GM21529 (cell line): ENCODE data around the gene ILK.

Experiments
- ATAC-seq: cut with Tn5 transposase; IDR thresholded peaks from one replicate; pipeline ENCODE4 v1.9.1; 2021; ENCODE audit not compliant: unreplicated experiment

The ILK gene

DNA sequence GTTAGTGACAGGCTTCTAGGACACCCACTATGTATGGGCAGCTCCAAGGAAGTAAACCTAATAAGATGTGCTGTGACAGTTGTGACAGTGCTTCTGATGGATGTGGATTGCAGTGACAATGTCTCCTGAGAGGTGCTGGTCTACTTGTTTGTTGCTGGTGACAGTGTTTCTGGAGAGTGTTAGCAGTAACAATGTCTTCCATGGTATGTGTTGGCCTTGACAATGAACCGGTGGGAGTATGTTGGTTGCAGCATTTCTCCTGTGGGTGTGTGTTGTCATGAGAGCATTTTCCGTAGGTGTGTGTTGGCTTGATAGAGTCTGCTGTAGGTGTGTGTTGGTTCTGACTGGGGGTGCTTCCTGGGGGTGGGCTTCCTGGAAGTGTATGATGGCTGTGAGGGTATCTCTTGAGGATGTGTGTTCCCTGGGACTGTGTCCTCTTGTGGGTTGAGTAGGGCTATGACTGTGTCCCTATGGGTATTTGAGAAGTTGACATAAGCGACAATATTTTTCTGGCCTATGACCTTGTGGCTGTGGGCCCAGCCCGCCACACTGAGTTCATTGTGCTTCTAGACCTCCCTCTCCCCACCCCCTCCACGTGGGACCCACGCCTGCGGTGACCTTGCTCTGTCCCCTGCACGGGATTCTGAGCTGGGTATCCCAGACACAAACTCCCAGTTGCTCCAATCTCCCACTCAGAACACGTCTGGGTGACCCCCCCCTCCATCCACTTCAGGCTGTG lies 50.9 kb downstream of the ILK start:
- no peak for ATAC-seq

DNA sequence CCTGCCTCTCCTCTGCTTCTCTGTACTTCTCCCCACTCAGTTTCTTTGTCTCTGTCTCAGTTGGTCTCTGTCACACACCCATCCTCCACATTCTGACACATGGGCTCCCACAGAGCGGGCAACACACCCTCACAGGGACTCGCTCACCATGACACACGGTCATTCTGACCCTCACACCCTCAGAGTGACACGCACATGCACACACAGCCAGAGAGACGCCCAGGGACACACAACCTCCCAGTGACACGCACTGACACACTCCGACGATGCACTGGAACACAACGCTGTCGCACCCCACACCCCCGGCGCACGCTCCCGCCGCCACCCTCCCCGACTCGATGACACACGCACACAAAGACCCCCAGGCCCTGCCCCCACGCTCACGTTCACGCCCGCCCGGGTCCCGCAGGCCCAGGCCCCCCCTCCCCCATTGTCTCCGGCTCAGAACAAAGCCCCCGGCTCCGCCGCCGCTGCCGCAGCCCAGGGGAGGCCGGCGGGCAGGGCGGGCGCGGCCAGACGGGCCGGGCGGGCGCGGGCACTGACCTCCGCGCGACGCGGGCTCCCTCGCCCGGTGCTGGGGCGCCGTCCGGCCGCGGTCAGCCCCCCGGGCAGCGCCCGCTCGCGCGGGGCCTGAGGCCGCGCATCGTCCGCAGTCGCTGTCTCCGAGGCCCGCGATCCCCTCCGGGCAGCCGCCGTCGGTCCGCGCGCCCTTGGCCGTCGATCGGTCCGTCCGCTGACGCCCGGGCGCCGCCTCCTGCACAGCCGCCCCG lies 51.6 kb downstream of the ILK start:
- ATAC-seq: no peak

DNA sequence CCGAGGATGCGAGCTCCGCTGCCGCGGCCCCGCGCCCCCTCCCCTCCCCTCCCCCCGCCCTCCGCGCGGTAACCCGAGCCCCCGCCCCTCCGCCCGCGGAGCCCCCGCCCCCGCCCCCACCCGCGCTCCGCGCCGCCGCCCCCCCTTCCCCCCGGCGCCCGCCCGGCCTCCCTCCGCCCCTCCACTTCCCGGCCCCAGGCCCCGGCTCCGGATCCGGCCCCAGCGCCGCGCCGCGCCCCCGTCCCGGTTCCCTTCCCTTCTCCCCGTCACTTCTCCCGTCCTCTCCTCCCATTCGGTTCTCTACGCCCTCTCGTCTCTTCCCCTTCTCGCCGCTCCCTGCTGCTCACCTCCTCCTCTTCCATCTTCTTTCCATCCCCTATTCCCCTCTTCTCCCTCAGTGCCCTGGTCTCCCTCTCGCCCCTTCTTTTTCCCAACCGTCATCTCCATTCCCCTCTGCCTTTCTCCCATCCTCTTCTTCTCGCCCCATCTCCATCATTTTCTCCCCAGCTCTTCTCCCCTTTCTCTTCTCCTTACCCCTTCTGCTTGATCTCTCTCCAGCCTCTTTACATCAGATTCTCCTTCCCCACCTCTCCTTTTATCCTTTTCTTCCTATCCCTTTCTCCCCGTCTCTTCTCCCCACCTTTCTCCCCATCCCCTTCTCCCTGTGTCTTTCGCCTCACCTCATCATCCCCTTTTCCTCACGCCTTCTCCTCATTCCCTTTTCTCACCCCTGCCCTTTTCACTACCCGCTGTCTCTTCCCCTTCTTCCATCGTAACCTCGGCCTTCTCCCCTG lies 52.4 kb downstream of the ILK start, which contains the start of gene DCHS1:
Gene DCHS1, minus strand, starts transcription at position 20 of the 794 bp plus-strand sequence. CDS start 14,196 bp downstream, outside the sequence.
- no peak for ATAC-seq

DNA sequence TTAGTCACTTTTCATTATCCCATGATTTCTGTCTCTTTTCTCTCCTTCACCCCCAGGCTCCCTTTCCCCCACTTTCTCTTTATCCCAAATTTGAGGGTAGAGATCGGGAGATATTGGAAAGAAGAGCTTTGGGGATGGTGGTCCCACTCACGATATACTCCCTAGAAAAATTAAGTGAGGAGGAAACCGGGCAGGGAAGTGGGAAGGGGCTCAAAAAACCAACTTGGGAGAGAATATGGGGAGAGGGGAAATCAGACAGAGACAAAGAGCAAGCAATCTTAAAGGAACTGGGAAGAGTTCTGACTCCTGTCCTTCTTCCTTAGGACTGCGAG lies 53.0 kb downstream of the ILK start:
- ATAC-seq: no peak

DNA sequence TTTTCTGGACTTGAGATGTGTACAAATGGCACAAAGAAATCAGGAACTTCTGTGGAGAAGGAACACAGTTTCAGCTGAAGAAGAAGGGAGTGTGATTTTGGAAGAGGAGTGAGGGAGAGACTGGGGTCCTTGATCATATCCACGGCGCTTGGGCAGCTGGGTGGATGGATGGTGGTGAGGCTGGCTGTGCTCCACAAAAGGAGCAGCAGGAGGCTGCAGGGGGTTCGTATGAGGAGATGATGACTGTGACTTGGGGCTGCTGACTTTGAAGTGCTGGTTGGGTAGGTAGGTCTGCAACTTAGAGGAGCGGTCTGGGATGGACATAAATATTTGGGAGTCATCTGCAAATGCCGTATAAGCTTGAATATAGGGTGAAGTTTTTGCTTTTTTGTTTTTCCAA lies 53.4 kb downstream of the ILK start:
- ATAC-seq: no peak

DNA sequence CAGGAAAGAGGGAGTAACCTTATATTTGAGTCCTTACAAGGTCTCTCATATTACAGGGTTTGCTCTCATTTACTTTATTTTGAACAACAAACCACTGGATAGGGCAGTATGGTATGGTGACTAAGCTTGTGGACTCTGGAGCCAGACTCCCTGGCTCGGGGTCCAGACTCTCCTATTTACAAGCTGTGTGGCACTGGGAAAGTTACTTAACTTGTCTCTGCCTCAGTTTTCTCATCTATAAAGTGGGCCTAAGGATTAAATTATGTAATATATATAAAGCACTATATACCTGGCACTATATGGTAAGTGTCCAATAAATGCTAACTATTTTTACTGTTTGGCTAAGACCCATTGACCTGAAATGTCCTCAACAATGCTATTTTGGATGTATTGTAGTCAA lies 53.8 kb downstream of the ILK start:
- no peak for ATAC-seq

DNA sequence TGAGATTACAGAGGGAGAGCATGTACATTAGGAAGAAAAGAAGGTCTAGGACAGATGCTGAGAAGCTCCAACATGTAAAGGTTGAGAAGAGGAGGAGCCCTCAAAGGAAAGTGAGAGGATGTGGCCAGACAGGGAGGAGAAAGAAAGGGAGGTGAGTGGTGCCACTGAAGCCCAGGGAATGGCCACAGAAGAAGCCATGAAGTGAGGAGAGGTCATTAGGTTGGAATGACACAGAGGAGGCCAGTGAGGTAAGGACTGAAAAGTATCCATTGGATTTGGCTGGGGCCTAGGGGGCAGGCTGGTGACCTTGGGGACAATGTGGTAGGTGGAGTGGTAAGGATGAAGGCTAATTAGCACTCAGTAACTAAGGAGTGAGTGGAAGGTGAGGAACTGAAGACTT lies 55.1 kb downstream of the ILK start:
- ATAC-seq: no peak
